Jurkat, Clone E6-1 (cell line): Measurements from ENCODE around the gene SSX1. TPM values are rescaled to one million over a fixed set of nuclear protein-coding genes. Genes with fewer than 3 reads are reported as not detected.
"Not testable (repeated sequence)": the region's sequence is repeated elsewhere in the genome, so short reads cannot be mapped to it uniquely, and the experiment has no call there.

Experiments
- DNase-seq: peaks from one replicate; pipeline ENCODE4 v3.0.0-alpha.2; 2011; ENCODE audit warnings: low read depth, low spot score
- H3K4me3 ChIP-seq: 2 replicates; pipeline ENCODE4 v1.5.1; 2011; ENCODE audit warnings: mild to moderate bottlenecking, low read length, control low read depth, moderate library complexity
- polyA plus RNA-seq: library from polyadenylated mRNA; unstranded; fragments of >200 nt; gene quantifications from one replicate; pipeline ENCODE4 v1.2.1, GENCODE V29; 2012; ENCODE audit warnings: missing spikeins; ENCODE audit not compliant: insufficient read length, insufficient read depth

The SSX1 gene, protein sequence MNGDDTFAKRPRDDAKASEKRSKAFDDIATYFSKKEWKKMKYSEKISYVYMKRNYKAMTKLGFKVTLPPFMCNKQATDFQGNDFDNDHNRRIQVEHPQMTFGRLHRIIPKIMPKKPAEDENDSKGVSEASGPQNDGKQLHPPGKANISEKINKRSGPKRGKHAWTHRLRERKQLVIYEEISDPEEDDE
- polyA plus RNA-seq = not detected

DNA sequence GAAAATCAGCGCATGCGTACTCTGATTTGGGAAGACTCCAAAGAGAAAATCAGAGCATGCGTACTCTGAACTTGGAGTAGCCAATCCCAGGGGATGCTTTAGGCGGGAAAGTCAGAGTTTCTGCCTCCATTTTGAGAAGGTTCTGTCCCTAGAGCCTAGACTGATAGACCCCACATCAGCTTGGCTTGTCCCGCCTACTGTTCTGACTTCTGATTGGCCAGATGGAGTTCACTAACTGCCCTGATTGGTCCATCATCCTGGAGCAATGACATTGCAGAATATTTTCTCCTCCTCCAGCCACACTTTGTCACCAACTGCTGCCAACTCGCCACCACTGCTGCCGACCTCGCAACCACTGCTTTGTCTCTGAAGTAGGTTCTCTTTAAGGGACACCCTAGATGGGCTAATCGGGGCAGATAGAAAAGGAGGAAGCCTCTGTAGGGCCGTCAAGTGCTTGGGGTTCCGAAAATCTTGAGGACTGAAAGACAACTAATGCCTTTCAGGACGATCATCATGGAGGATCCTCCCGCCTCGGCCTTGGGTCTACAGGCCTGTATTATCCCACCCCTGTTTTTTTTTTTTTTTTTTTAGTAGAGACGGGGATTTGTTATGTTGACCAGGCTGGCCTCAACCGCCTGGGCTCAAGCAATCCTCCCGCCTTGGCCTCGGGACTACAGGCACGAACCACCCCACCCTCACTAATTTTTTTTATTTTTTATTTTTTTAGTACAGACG lies at the start of gene SSX1:
SSX1 (plus strand) TSS at position 331 of the 735 bp plus-strand sequence. CDS start 1,850 bp downstream, outside the sequence.
- not testable (repeated sequence) for DNase-seq, H3K4me3 ChIP-seq

DNA sequence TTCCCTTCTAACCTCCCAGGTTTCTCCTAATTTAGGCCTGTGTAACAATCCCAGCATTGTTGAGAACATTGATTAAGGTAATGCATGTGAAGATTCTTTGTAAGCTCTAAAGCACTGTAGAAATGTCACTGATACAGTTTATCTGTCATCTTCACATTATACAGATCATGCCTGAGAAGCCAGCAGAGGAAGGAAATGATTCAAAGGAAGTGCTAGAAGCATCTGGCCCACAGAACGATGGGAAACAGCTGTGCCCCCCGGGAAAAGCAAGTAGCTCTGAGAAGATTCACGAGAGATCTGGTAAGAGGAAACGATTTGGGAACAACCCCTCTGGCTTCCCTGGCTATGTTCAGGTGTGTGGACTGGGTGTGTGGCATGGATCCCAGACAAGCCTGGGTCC lies 40.9 kb upstream of the SSX1 start:
- not testable (repeated sequence) for H3K4me3 ChIP-seq, DNase-seq

DNA sequence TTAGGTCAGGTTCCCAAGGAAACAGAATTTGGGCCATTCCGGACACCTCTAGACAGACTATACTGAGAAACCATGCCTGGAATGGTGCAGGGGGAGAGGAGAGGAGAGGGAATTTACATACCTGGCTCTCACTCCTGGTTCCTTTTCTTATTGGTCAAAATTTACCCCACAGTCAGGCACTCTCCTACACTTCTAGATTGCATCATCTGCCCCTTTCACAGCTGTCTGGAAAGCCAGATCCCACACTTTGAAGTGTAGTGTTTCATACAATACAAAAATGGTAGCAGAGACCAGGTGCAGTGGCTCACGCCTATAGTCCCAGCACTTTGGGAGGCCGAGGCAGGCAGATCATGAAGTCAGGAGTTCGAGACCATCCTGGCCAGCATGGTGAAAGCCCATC lies 31.0 kb upstream of the SSX1 start:
- not testable (repeated sequence) for DNase-seq, H3K4me3 ChIP-seq

DNA sequence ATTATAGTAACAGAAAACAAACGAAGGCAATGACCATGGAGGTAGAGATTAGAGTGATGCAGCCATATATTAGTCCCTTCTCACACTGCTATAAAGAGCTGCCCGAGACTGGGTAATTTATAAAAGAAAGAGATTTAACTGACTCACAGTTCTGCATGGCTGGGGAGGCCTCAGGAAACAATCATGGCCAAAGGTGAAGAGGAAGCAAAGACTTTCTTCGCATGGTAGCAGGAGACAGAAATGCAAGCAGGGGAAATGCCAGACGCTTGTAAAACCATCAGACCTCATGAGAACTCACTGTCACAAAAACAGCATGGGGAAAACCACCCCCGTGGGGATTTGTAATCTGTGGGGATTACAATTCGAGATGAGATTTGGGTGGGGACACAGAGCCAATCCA lies 2.2 kb upstream of the SSX1 start:
- not testable (repeated sequence) for DNase-seq, H3K4me3 ChIP-seq

DNA sequence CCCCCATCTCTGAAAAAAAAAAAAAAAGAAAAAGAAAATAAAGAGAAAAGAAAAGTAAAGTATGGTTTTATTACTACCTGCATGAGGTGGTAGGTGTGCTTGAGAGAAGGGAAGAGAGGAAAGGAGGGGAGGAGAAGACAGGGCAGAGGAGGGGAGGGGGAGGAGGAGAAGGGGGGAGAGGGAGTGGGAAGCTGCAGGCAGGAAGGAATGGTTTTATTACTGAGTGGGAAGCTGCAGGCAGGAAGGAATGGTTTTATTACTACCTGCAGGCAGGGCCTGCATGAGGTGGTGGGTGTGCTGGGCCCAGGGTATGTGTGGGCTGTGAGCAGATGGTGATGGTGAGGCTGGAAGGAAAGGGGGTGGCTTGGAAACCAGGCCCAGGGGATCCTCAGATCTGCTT lies 19.2 kb downstream of the SSX1 start:
- H3K4me3 ChIP-seq, DNase-seq: not testable (repeated sequence)

DNA sequence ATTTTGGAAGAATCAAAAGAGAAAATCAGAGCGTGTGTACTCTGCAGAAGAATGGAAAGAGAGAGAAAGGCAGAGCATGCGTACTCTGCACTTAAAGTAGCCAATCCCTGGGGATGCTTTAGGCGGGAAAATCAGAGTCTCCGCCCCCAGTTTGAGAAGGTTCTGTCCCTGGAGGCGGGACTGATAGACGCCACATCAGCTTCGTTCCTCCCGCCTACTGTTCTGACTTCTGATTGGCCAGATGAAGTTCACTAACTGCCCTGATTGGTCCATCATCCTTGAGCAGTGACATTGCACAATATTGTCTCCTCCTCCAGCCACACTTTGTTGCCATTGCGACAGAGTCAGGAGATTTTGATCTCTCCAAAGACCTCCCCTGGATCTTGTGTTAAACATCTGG lies 23.8 kb downstream of the SSX1 start:
- no peak overlapping the region for H3K4me3 ChIP-seq
- DNase-seq = peak; percentile 6

DNA sequence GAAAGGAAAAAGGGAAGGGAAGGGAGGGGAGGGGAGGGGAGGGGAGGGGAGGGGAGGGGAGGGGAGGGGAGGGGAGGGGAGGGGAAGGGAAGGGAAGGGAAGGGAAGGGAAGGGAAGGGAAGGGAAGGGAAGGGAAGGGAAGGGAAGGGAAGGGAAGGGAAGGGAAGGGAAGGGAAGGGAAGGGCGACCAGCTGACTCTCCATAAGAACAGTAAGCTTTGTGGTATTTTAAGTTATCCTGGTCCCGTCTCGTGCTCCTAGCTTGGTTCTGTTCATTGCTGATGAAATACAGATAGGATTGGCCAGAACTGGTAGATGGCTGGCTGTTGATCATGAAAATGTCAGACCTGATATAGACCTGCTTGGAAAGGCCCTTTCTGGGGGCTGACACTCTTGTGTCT lies 25.5 kb downstream of the SSX1 start:
- not testable (repeated sequence) for H3K4me3 ChIP-seq, DNase-seq

DNA sequence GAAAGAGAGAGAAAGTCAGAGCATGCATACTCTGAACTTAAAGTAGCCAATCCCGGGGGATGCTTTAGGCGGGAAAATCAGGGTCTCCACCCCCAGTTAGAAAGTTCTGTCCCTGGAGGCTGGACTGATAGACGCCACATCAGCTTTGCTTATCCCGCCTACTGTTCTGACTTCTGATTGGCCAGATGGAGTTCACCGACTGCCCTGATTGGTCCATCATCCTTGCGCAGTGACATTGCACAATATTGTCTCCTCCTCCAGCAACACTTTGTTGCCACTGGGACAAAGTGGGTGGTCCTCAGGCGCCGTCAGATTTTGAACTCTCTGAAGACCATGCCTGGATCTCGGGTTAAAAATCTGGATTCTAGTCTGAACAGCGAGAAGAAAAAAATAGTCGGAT lies 51.0 kb downstream of the SSX1 start:
- DNase-seq = no peak
- H3K4me3 ChIP-seq = no peak overlapping the region

DNA sequence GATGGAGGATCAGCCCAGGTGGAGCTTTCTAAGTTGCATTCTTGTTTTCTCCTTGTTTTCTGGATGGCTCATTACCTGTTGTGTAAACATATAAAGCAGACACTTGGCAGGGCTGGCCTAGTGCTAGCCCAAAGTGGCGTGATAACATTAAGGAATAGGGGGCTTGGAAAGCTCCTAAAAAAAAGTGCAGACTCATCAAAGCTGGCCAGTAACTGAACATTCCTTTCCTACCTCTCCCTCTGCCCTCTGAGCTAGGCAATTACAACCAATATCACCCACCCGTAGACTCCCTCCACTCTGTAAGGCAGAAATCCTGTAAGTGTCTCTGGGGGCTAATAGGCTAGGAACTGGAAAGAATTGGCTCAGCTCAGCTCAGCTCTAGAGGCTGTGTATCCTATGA lies 58.8 kb downstream of the SSX1 start:
- not testable (repeated sequence) for DNase-seq, H3K4me3 ChIP-seq
